Natural killer cell (primary cell): ENCODE data around the gene DOCK9. TPM values are rescaled to one million over a fixed set of nuclear protein-coding genes. Genes with fewer than 3 reads are reported as not detected.

Experiments
- ATAC-seq, 3 donors: fragments of 150-1000 bp in 2 of 3; fragments of 200-7000 bp in 1 of 3; cut with Tn5 transposase; 1 replicate in 1 of 3; 2 replicates in 2 of 3; pipeline ENCODE4 v1.10.0; 2021; ENCODE audit warnings: mild to moderate bottlenecking in 2 of 3, moderate library complexity in 2 of 3
- DNase-seq, 2 donors: peaks; one replicate each; pipeline versions ENCODE4 v3.0.0 to v3.0.0-alpha.2; 2013 to 2021; ENCODE audit warnings: mixed read lengths in 1 of 2
- H3K27ac ChIP-seq: one replicate; pipeline ENCODE4 v1.5.1; 2013; ENCODE audit warnings: mild to moderate bottlenecking, low read length
- H3K27me3 ChIP-seq: one replicate; pipeline ENCODE4 v1.6.1; 2013; ENCODE audit warnings: low read length; ENCODE audit not compliant: control insufficient read depth, insufficient read depth
- H3K36me3 ChIP-seq: one replicate; pipeline ENCODE4 v1.6.1; 2013; ENCODE audit warnings: low read length; ENCODE audit not compliant: control insufficient read depth, insufficient read depth
- H3K4me1 ChIP-seq: one replicate; pipeline ENCODE4 v1.6.1; 2013; ENCODE audit warnings: low read length; ENCODE audit not compliant: control insufficient read depth, insufficient read depth
- H3K4me3 ChIP-seq: one replicate; pipeline ENCODE4 v1.5.1; 2013; ENCODE audit warnings: low read length
- H3K9me3 ChIP-seq: one replicate; pipeline ENCODE4 v1.6.1; 2013; ENCODE audit warnings: low read length; ENCODE audit not compliant: control insufficient read depth, insufficient read depth
- H3K27ac Mint-ChIP-seq, 2 donors: one replicate each; pipeline ENCODE4 v1.8.0; 2022; ENCODE audit warnings: mild to moderate bottlenecking in 2 of 2, mixed read lengths in 2 of 2, moderate library complexity in 1 of 2
- H3K27me3 Mint-ChIP-seq, 2 donors: one replicate each; pipeline ENCODE4 v1.8.0; 2022; ENCODE audit warnings: low read depth in 2 of 2, mixed read lengths in 2 of 2
- H3K36me3 Mint-ChIP-seq: one replicate; pipeline ENCODE4 v1.8.0; 2022; ENCODE audit warnings: mixed read lengths
- H3K4me1 Mint-ChIP-seq, 2 donors: one replicate each; pipeline ENCODE4 v1.8.0; 2022; ENCODE audit warnings: mixed read lengths in 2 of 2
- H3K4me3 Mint-ChIP-seq: one replicate; pipeline ENCODE4 v1.8.0; 2022; ENCODE audit warnings: mild to moderate bottlenecking, moderate library complexity, mixed read lengths
- H3K9me3 Mint-ChIP-seq, 2 donors: one replicate each; pipeline ENCODE4 v1.8.0; 2022; ENCODE audit warnings: mixed read lengths in 2 of 2
- CTCF ChIP-seq: fragments of 200-600 bp; IDR thresholded peaks from one replicate; pipeline ENCODE4 v1.8.0; 2022; ENCODE audit warnings: antibody characterized with exemption
- WGBS: methylation state at CpG from one replicate; pipeline ENCODE4 v1.1.7; 2013; ENCODE audit warnings: missing lambda C conversion rate; ENCODE audit not compliant: insufficient coverage; 5-methylcytosine and 5-hydroxymethylcytosine counted together
- intact Hi-C: fragments of 100-400 bp; cut with micrococcal nuclease; formaldehyde crosslinking; loops from one replicate; pipeline ENCODE4 v1.14.2; 2022
- total RNA-seq, 4 donors: library from RNA; stranded (reverse); fragments of 120-200 nt in 1 of 4; gene quantifications; one replicate each; pipeline versions ENCODE4 v1.2.3 to v1.2.4, GENCODE V29; 2013 to 2022

Gene DOCK9
- total RNA-seq, 3 donors from 2014 or later (not counting 1 experiment from before 2014, with no cell fraction given), result 31.5 to 42.5 (median 40.9) TPM

- Mint-ChIP-seq H3K27me3 (no peaks in the 10 kb centered on the region), H3K4me3 (no peak overlapping the region)
- H3K36me3 ChIP-seq, result peaks cover 35% of the 10 kb centered on the region
These were observed 173.9 kb downstream of the DOCK9 start for GRCh38 chr13:98803921-98804320.

GRCh38 chr13:98803111-98803561 is 174.7 kb downstream of the DOCK9 start:
- H3K9me3 Mint-ChIP-seq, result no peaks in the 10 kb centered on the region
- no peaks in the 10 kb centered on the region for H3K27me3 Mint-ChIP-seq
- intact Hi-C loops, result no loop called here
- Histone ChIP-seq H3K9me3 (no peaks in the 10 kb centered on the region), H3K4me3 (no peak overlapping the region), H3K27ac (no peak overlapping the region), H3K4me1 (no peaks in the 10 kb centered on the region), H3K27me3 (no peaks in the 10 kb centered on the region), H3K36me3 (peaks cover 38% of the 10 kb centered on the region)
- no peak overlapping the region for H3K4me3 Mint-ChIP-seq
- H3K36me3 Mint-ChIP-seq, result peaks cover 11% of the 10 kb centered on the region
- H3K4me1 Mint-ChIP-seq, result no peaks in the 10 kb centered on the region
- DNase-seq (no peak), ATAC-seq (no peak)
- H3K27ac Mint-ChIP-seq, result no peak overlapping the region
- no peak for TF ChIP-seq CTCF
- 95% methylated on average over 6 of the region's 7 CpGs for WGBS

More at GRCh38 chr13:98803921-98804320, 173.9 kb downstream of the DOCK9 start:
- Mint-ChIP-seq H3K27ac (no peak overlapping the region), H3K4me1 (no peaks in the 10 kb centered on the region), H3K9me3 (no peaks in the 10 kb centered on the region), H3K36me3 (peaks cover 6% of the 10 kb centered on the region)
- Histone ChIP-seq H3K4me3 (no peak overlapping the region), H3K27ac (no peak overlapping the region), H3K4me1 (no peaks in the 10 kb centered on the region), H3K27me3 (no peaks in the 10 kb centered on the region), H3K9me3 (no peaks in the 10 kb centered on the region)
- no peak for DNase-seq
- WGBS, result 97% methylated on average over 8 of the region's 10 CpGs
- TF ChIP-seq CTCF, result no peak
- intact Hi-C loops, result no loop called here
- ATAC-seq, result no peak

GRCh38 chr13:98802559-98802958 is 175.3 kb downstream of the DOCK9 start:
- H3K36me3 Mint-ChIP-seq, result peaks cover 17% of the 10 kb centered on the region
- peaks cover 35% of the 10 kb centered on the region for H3K36me3 ChIP-seq
- intact Hi-C loops, result no loop called here

More at GRCh38 chr13:98802559-98802958, 175.3 kb downstream of the DOCK9 start:
- TF ChIP-seq CTCF, result no peak
- Mint-ChIP-seq H3K9me3 (no peaks in the 10 kb centered on the region), H3K4me3 (no peak overlapping the region), H3K4me1 (no peaks in the 10 kb centered on the region), H3K27ac (no peak overlapping the region), H3K27me3 (no peaks in the 10 kb centered on the region)
- H3K27me3 ChIP-seq, result no peaks in the 10 kb centered on the region
- no peak overlapping the region for H3K4me3 ChIP-seq
- ATAC-seq (no peak), DNase-seq (no peak)
- H3K27ac ChIP-seq, result no peak overlapping the region
- H3K9me3 ChIP-seq, result no peaks in the 10 kb centered on the region
- no peaks in the 10 kb centered on the region for H3K4me1 ChIP-seq
- WGBS, result 88% methylated on average over 2 of the region's 4 CpGs
